ENCODE data around the gene CX3CR1. TPM values are rescaled to one million over a fixed set of nuclear protein-coding genes. Genes with fewer than 3 reads are reported as not detected.

Gene CX3CR1
- total and polyA plus RNA-seq, 9 of the 15 experiments (the other 6 are each of a cell fraction or from before 2014, with no cell fraction given) = 0.03 to 0.21 TPM; not detected in 7

- TF ChIP-seq KLF1 (tag; IDR thresholded peaks at IDR 0.05) (no peak), KDM5B (IDR thresholded peaks at IDR 0.05; ENCODE audit: insufficient replicate concordance, low read depth, low read length) (no peak), HDAC6 (IDR thresholded peaks at IDR 0.05; ENCODE audit: low read depth, low read length) (no peak), EWSR1 (IDR thresholded peaks at IDR 0.05; ENCODE audit: borderline replicate concordance, low read depth, partially characterized antibody) (no peak), CSDE1 (IDR thresholded peaks at IDR 0.05) (no peak), ZNF165 (CRISPR knock-in tag; IDR thresholded peaks at IDR 0.05; ENCODE audit: borderline replicate concordance) (0 out of 2 replicates have a peak, but pooled peaks have one; percentile 37), ZFPM2 (CRISPR knock-in tag; IDR thresholded peaks at IDR 0.05) (no peak), ZBTB43 (CRISPR knock-in tag; IDR thresholded peaks at IDR 0.05) (no peak), SMARCC2 (IDR thresholded peaks at IDR 0.05; ENCODE audit: low read depth) (no peak), POLR2A (conservative IDR thresholded peaks at IDR 0.05) (no peak), E2F1 (CRISPR knock-in tag; IDR thresholded peaks at IDR 0.05) (no peak), ZNF785 (CRISPR knock-in tag; IDR thresholded peaks at IDR 0.05) (no peak), ZNF644 (tag; IDR thresholded peaks at IDR 0.05; ENCODE audit: low read depth) (no peak; the same call in 1 of the 2 replicates), ILF3 (IDR thresholded peaks at IDR 0.05; ENCODE audit: borderline replicate concordance) (no peak), TSC22D4 (tag; IDR thresholded peaks at IDR 0.05) (no peak), NCOA2 (IDR thresholded peaks at IDR 0.05; ENCODE audit: partially characterized antibody in 2 of 2) (no peak), TAF15 (IDR thresholded peaks at IDR 0.05; ENCODE audit: low read depth, low read length) (no peak), ZNF511 (CRISPR knock-in tag; IDR thresholded peaks at IDR 0.05) (no peak), BHLHE40 (IDR thresholded peaks at IDR 0.05; ENCODE audit: low read length) (no peak), RFX7 (CRISPR knock-in tag; IDR thresholded peaks at IDR 0.05) (no peak), PYGO2 (tag; IDR thresholded peaks at IDR 0.05) (0 out of 2 replicates have a peak, but pooled peaks have one; percentile 14), SRSF3 (IDR thresholded peaks at IDR 0.05; ENCODE audit: insufficient read depth, low read length) (no peak), DEAF1 (CRISPR knock-in tag; IDR thresholded peaks at IDR 0.05) (no peak)
These were observed 4.6 kb upstream of the CX3CR1 start (continued) for GRCh38 chr3:39284457-39284881.
